K562 (cell line): ENCODE measurements around the gene KCNC3. TPM values are rescaled to one million over a fixed set of nuclear protein-coding genes. Genes with fewer than 3 reads are reported as not detected.

Source experiments
- ARHGAP35 ChIP-seq: fragments of 450-650 bp; IDR thresholded peaks from 2 replicates; pipeline ENCODE4 v1.6.1; 2018; ENCODE audit not compliant: partially characterized antibody
- CBFA2T2 ChIP-seq: fragments of 450-650 bp; conservative IDR thresholded peaks from 2 replicates; pipeline ENCODE4 v1.6.1; 2017; ENCODE audit warnings: mild to moderate bottlenecking
- EWSR1 ChIP-seq: fragments of 450-650 bp; IDR thresholded peaks from 2 replicates; pipeline ENCODE4 v1.6.1; 2018; ENCODE audit warnings: borderline replicate concordance, mild to moderate bottlenecking, low read depth, moderate library complexity; ENCODE audit not compliant: partially characterized antibody
- FOXP1 ChIP-seq: sonication (generic); formaldehyde crosslinking; IDR thresholded peaks from 2 replicates; pipeline ENCODE4 v1.8.0; 2022; ENCODE audit warnings: mild to moderate bottlenecking, missing genetic modification reagents
- ILK ChIP-seq: fragments of 450-650 bp; IDR thresholded peaks from 2 replicates; pipeline ENCODE4 v1.6.1; 2016; ENCODE audit warnings: missing genetic modification characterization, low read depth, mild to moderate bottlenecking, missing compliant biosample characterization, moderate library complexity, borderline replicate concordance
- IRF1 ChIP-seq: sonication (generic); formaldehyde crosslinking; IDR thresholded peaks from 2 replicates; pipeline ENCODE4 v1.8.0; 2022; ENCODE audit warnings: missing genetic modification reagents, mild to moderate bottlenecking, borderline replicate concordance
- KLF13 ChIP-seq: fragments of 450-650 bp; IDR thresholded peaks from 2 replicates; pipeline ENCODE4 v1.6.1; 2016; ENCODE audit warnings: missing genetic modification characterization, low read depth, mild to moderate bottlenecking, missing compliant biosample characterization, moderate library complexity, borderline replicate concordance
- MBD2 ChIP-seq: sonication (generic); IDR thresholded peaks from 2 replicates; pipeline ENCODE4 v1.6.1; 2016; ENCODE audit warnings: low read depth, borderline replicate concordance
- MIER1 ChIP-seq: fragments of 450-650 bp; IDR thresholded peaks from 2 replicates; pipeline ENCODE4 v1.6.1; 2016; ENCODE audit warnings: antibody characterized with exemption, mild to moderate bottlenecking, low read depth
- NR1H2 ChIP-seq: sonication (generic); formaldehyde crosslinking; IDR thresholded peaks from 2 replicates; pipeline ENCODE4 v1.4.0; 2020; ENCODE audit warnings: mild to moderate bottlenecking, missing genetic modification reagents
- OTX1 ChIP-seq: fragments of 450-650 bp; formaldehyde crosslinking; IDR thresholded peaks from 2 replicates; pipeline ENCODE4 v1.4.0; 2022; ENCODE audit warnings: mild to moderate bottlenecking
- RB1 ChIP-seq: fragments of 450-650 bp; IDR thresholded peaks from 2 replicates; pipeline ENCODE4 v1.6.1; 2017; ENCODE audit warnings: low read depth, mild to moderate bottlenecking
- SMARCC2 ChIP-seq: fragments of 450-650 bp; IDR thresholded peaks from 2 replicates; pipeline ENCODE4 v1.6.1; 2017; ENCODE audit warnings: antibody characterized with exemption, moderate library complexity, mild to moderate bottlenecking, low read depth
- ZNF253 ChIP-seq: fragments of 250-450 bp; sonication (Bioruptor Pico); conservative IDR thresholded peaks from 2 replicates; pipeline ENCODE4 v1.6.1; 2021; ENCODE audit warnings: mild to moderate bottlenecking
- ZNF639 ChIP-seq, 2 experiments: fragments of 200-800 bp in 1 of 2; sonication (Bioruptor generic) in 1 of 2; sonication (generic) in 1 of 2; formaldehyde crosslinking in 1 of 2; IDR thresholded peaks in 1 of 2; conservative IDR thresholded peaks in 1 of 2; 2 replicates each; pipeline versions ENCODE4 v1.5.0 to v1.6.1; 2016 to 2020; ENCODE audit warnings: missing compliant biosample characterization in 1 of 2, missing genetic modification characterization in 1 of 2, missing genetic modification reagents in 1 of 2
- polyA plus RNA-seq, 8 experiments: library from polyadenylated mRNA; depleted of rRNA in 4 of 8; stranded (reverse) in 5 of 8; unstranded in 3 of 8; fragments of >200 nt; fragmentation: Nextera tagmentation in 2 of 8; fragmentation: Illumina TruSeq in 1 of 8; extraction: Ambion mirVana in 2 of 8; extraction: Trizol in 1 of 8; gene quantifications; 2 replicates each; pipeline versions ENCODE4 v1.2.1 to v1.2.3, GENCODE V29; 2011 to 2014; ENCODE audit warnings: inconsistent platforms in 1 of 8, missing spikeins in 1 of 8
- total RNA-seq, 7 experiments: library from RNA; depleted of rRNA in 6 of 7; stranded (reverse); fragments of >200 nt in 6 of 7; fragmentation: Illumina TruSeq in 2 of 7; extraction: Trizol in 2 of 7; gene quantifications; 2 replicates each; pipeline versions ENCODE4 v1.2.1 to v1.2.3, GENCODE V29; 2011 to 2021; ENCODE audit warnings: low replicate concordance in 1 of 7
- TF ChIP-seq, protein P1 (sequence below): fragments of 150-350 bp; conservative IDR thresholded peaks from 2 replicates; pipeline ENCODE4 v1.6.1; 2014; ENCODE audit warnings: low read length
- TF ChIP-seq, protein P2 (sequence below): fragments of 450-650 bp; IDR thresholded peaks from 2 replicates; pipeline ENCODE4 v1.6.1; 2017; ENCODE audit warnings: antibody characterized with exemption

Gene KCNC3
- total and polyA plus RNA-seq, 9 of the 15 experiments (the other 6 are each of a cell fraction or from before 2014, with no cell fraction given), result 0.03 to 26.2 (median 2.0) TPM

- TF ChIP-seq ZNF639 (CRISPR knock-in tag; conservative IDR thresholded peaks at IDR 0.05 in 1 of 2, IDR thresholded peaks at IDR 0.05 in 1 of 2) (peak in 1 of 2 experiments; percentile 76; a peak in 2 of 4 replicates), SMARCC2 (no peak), ARHGAP35 (no peak), MBD2 (peak; percentile 92), KLF13 (tag) (peak; percentile 49), MIER1 (no peak), ZNF253 (CRISPR knock-in tag) (no peak), NR1H2 (no peak), FOXP1 (peak; percentile 85; the same call in 1 of the 2 replicates), RB1 (peak; percentile 96), CBFA2T2 (no peak), OTX1 (peak; percentile 34; the same call in 1 of the 2 replicates), IRF1 (no peak), EWSR1 (no peak), ILK (no peak)
- TF ChIP-seq, protein P1, sequence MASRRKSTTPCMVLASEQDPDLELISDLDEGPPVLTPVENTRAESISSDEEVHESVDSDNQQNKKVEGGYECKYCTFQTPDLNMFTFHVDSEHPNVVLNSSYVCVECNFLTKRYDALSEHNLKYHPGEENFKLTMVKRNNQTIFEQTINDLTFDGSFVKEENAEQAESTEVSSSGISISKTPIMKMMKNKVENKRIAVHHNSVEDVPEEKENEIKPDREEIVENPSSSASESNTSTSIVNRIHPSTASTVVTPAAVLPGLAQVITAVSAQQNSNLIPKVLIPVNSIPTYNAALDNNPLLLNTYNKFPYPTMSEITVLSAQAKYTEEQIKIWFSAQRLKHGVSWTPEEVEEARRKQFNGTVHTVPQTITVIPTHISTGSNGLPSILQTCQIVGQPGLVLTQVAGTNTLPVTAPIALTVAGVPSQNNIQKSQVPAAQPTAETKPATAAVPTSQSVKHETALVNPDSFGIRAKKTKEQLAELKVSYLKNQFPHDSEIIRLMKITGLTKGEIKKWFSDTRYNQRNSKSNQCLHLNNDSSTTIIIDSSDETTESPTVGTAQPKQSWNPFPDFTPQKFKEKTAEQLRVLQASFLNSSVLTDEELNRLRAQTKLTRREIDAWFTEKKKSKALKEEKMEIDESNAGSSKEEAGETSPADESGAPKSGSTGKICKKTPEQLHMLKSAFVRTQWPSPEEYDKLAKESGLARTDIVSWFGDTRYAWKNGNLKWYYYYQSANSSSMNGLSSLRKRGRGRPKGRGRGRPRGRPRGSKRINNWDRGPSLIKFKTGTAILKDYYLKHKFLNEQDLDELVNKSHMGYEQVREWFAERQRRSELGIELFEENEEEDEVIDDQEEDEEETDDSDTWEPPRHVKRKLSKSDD, result no peak
- TF ChIP-seq, protein P2, sequence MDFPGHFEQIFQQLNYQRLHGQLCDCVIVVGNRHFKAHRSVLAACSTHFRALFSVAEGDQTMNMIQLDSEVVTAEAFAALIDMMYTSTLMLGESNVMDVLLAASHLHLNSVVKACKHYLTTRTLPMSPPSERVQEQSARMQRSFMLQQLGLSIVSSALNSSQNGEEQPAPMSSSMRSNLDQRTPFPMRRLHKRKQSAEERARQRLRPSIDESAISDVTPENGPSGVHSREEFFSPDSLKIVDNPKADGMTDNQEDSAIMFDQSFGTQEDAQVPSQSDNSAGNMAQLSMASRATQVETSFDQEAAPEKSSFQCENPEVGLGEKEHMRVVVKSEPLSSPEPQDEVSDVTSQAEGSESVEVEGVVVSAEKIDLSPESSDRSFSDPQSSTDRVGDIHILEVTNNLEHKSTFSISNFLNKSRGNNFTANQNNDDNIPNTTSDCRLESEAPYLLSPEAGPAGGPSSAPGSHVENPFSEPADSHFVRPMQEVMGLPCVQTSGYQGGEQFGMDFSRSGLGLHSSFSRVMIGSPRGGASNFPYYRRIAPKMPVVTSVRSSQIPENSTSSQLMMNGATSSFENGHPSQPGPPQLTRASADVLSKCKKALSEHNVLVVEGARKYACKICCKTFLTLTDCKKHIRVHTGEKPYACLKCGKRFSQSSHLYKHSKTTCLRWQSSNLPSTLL, result no peak
Observed at GRCh38 chr19:50376166-50377050, 47.2 kb upstream of the KCNC3 start, which contains the start of gene NR1H2 (continued).
